ENCODE measurements around the gene FOXJ3.

Gene FOXJ3

GRCh38 chr1:42335050-42335808, at the start of gene FOXJ3:
FOXJ3 (minus strand) TSS chr1:42335235; CDS start chr1:42311093, 24,142 bp downstream.
- no peak for TF ChIP-seq CTCF (IDR thresholded peaks at IDR 0.05; ENCODE audit: insufficient read depth, low read depth, low read length, missing control alignments)
- peak within 1 kb of the TSS; percentile 91 for H3K4me3 ChIP-seq (ENCODE audit: low read length)
- DNase-seq (ENCODE audit: low read depth) = peak; percentile 97

- H3K4me3 ChIP-seq (ENCODE audit: low read length) = no peak overlapping the region
These were observed 46.2 kb upstream of the FOXJ3 start for GRCh38 chr1:42381280-42381673.

GRCh38 chr1:42380586-42381279, 45.7 kb upstream of the FOXJ3 start, which contains the start of gene RIMKLA:
RIMKLA (plus strand) TSS chr1:42380792; CDS start chr1:42380935, 143 bp downstream.
- DNase-seq (ENCODE audit: low read depth) = peak; percentile 51
- TF ChIP-seq CTCF (IDR thresholded peaks at IDR 0.05; ENCODE audit: insufficient read depth, low read depth, low read length, missing control alignments) = no peak

More at GRCh38 chr1:42381280-42381673, 46.2 kb upstream of the FOXJ3 start:
- no peak for TF ChIP-seq CTCF (IDR thresholded peaks at IDR 0.05; ENCODE audit: insufficient read depth, low read depth, low read length, missing control alignments)
- no peak for DNase-seq (ENCODE audit: low read depth)

GRCh38 chr1:42379794-42380585, 45.0 kb upstream of the FOXJ3 start:
- H3K4me3 ChIP-seq (ENCODE audit: low read length) = no peak overlapping the region
- TF ChIP-seq CTCF (IDR thresholded peaks at IDR 0.05; ENCODE audit: insufficient read depth, low read depth, low read length, missing control alignments) = no peak
- DNase-seq (ENCODE audit: low read depth) = peak; percentile 52

More at GRCh38 chr1:42380586-42381279, 45.7 kb upstream of the FOXJ3 start, which contains the start of gene RIMKLA:
- H3K4me3 ChIP-seq (ENCODE audit: low read length) = no peak within 1 kb of the TSS

- H3K4me3 ChIP-seq (ENCODE audit: low read length) = no peak overlapping the region
- DNase-seq (ENCODE audit: low read depth) = no peak
- no peak for TF ChIP-seq CTCF (IDR thresholded peaks at IDR 0.05; ENCODE audit: insufficient read depth, low read depth, low read length, missing control alignments)
These were observed 37.8 kb upstream of the FOXJ3 start for GRCh38 chr1:42372796-42373195.

GRCh38 chr1:42370876-42371549, 36.0 kb upstream of the FOXJ3 start:
- TF ChIP-seq CTCF (IDR thresholded peaks at IDR 0.05; ENCODE audit: insufficient read depth, low read depth, low read length, missing control alignments) = no peak
- DNase-seq (ENCODE audit: low read depth) = peak; percentile 55
- no peak overlapping the region for H3K4me3 ChIP-seq (ENCODE audit: low read length)

All from epithelial cell of esophagus (primary cell).